Spleen (tissue), 11 donors: ENCODE measurements around the gene POLD2. TPM values are rescaled to one million over a fixed set of nuclear protein-coding genes. Genes with fewer than 3 reads are reported as not detected.

Experiments used
- DNase-seq: peaks from one replicate; pipeline ENCODE4 v3.0.0-alpha.2; 2020
- H3K27ac ChIP-seq, 8 donors: fragments of 200-600 bp; sonication (generic) in 7 of 8; 1 replicate in 4 of 8; 2 replicates in 4 of 8; pipeline versions ENCODE4 v1.5.0 to v1.8.0; 2016 to 2021; ENCODE audit warnings: inconsistent platforms in 4 of 8, mild to moderate bottlenecking in 4 of 8, moderate library complexity in 1 of 8
- H3K27me3 ChIP-seq, 7 donors: fragments of 200-600 bp; sonication (generic) in 6 of 7; replicated peaks in 1 of 7; 1 replicate in 4 of 7; 2 replicates in 3 of 7; pipeline versions ENCODE4 v1.5.0 to v1.8.0; 2016 to 2021; ENCODE audit warnings: inconsistent platforms in 3 of 7, mild to moderate bottlenecking in 1 of 7
- H3K36me3 ChIP-seq, 6 donors: fragments of 200-600 bp; sonication (generic) in 5 of 6; 1 replicate in 4 of 6; 2 replicates in 2 of 6; pipeline versions ENCODE4 v1.5.0 to v1.8.0; 2016 to 2021; ENCODE audit warnings: inconsistent platforms in 2 of 6
- H3K4me1 ChIP-seq, 6 donors: fragments of 200-600 bp; sonication (generic) in 5 of 6; 1 replicate in 3 of 6; 2 replicates in 3 of 6; pipeline versions ENCODE4 v1.5.0 to v1.8.0; 2016 to 2021; ENCODE audit warnings: inconsistent platforms in 3 of 6
- H3K4me3 ChIP-seq, 8 donors: fragments of 200-600 bp; sonication (generic) in 7 of 8; 1 replicate in 4 of 8; 2 replicates in 4 of 8; pipeline versions ENCODE4 v1.5.0 to v1.8.0; 2016 to 2021; ENCODE audit warnings: inconsistent platforms in 4 of 8, mild to moderate bottlenecking in 4 of 8, moderate library complexity in 2 of 8
- H3K9me3 ChIP-seq, 8 donors: fragments of 200-600 bp; sonication (generic) in 7 of 8; 1 replicate in 4 of 8; 2 replicates in 4 of 8; pipeline versions ENCODE4 v1.5.0 to v1.8.0; 2016 to 2021; ENCODE audit warnings: inconsistent platforms in 4 of 8
- CTCF ChIP-seq, 11 experiments: fragments of 200-600 bp in 7 of 11; fragments of 450-650 bp in 4 of 11; sonication (generic) in 4 of 11; IDR thresholded peaks in 8 of 11; conservative IDR thresholded peaks in 3 of 11; 1 replicate in 7 of 11; 2 replicates in 4 of 11; pipeline versions ENCODE4 v1.4.0 to v1.8.0; 2016 to 2021; ENCODE audit warnings: antibody characterized with exemption in 11 of 11, inconsistent platforms in 4 of 11, mild to moderate bottlenecking in 1 of 11
- POLR2A ChIP-seq, 3 donors: fragments of 450-650 bp; IDR thresholded peaks; one replicate each; pipeline ENCODE4 v1.5.1; 2017; ENCODE audit warnings: antibody characterized with exemption in 3 of 3, mild to moderate bottlenecking in 1 of 3
- POLR2AphosphoS5 ChIP-seq, 3 donors: sonication (generic); formaldehyde crosslinking; IDR thresholded peaks; one replicate each; pipeline ENCODE4 v1.5.1; 2017; ENCODE audit warnings: antibody characterized with exemption in 3 of 3
- WGBS, 5 donors: extraction: QIAGEN DNeasy Blood & Tissue Kit in 3 of 5; methylation state at CpG; one replicate each; pipeline versions ENCODE4 v1.1.5 to v1.1.7; 2013 to 2018; 5-methylcytosine and 5-hydroxymethylcytosine counted together
- intact Hi-C: fragments of 100-400 bp; cut with DNase I; formaldehyde crosslinking; loops from one replicate; pipeline ENCODE4 v1.15.0; 2023; ENCODE audit warnings: low total_unique reads
- polyA plus RNA-seq, 3 donors: library from polyadenylated mRNA; stranded (reverse); fragments of 200-250 nt; gene quantifications; one replicate each; pipeline ENCODE4 v1.2.1, GENCODE V29; 2013
- total RNA-seq, 7 donors: library from RNA; depleted of rRNA in 3 of 7; stranded (reverse); fragments of >200 nt in 3 of 7; fragmentation: NEBNext Ultra II Directional in 4 of 7; extraction: Animal tissue kit (Norgen Biotek cat#: 25700) in 4 of 7; gene quantifications; one replicate each; pipeline versions ENCODE4 v1.1.0 to v1.2.1, GENCODE V29; 2016 to 2021
- donor health status: healthy with polysubstance abuse.
- donor health status: DM: no; HTN: no; CAD: no; lungs with moderate emphysema.
- donor health status: DM: no; HTN: no; CAD: no.
- donor health status: Bipolar disorder and iron deficiency.
- donor health status: healthy.
- donor health status: DM: no; HTN: no; CAD: no.
- donor health status: DM: yes; HTN: yes; CAD: no.

Gene POLD2
- total and polyA plus RNA-seq, 10 donors = 31.9 to 79.1 (median 49.3) TPM

- WGBS, 5 donors = 85 to 100% (median 85%) methylated on average over 3 of the region's 3 CpGs
- no peak for TF ChIP-seq CTCF (IDR thresholded peaks at IDR 0.05 in 8 of 11, conservative IDR thresholded peaks at IDR 0.05 in 3 of 11)
- no peak for TF ChIP-seq POLR2A (IDR thresholded peaks at IDR 0.05)
- no peak for TF ChIP-seq POLR2AphosphoS5 (IDR thresholded peaks at IDR 0.05)
- no peak overlapping the region for H3K4me3 ChIP-seq
- peak overlapping the region; percentile 6 to 85 (median 66) for H3K27ac ChIP-seq
- no peaks in the 10 kb centered on the region for H3K9me3 ChIP-seq
- H3K27me3 ChIP-seq = peaks cover 0 to 29% (median 4%) of the 10 kb centered on the region in 7 donors
- intact Hi-C loops = no loop called here
- no peaks in the 10 kb centered on the region for H3K36me3 ChIP-seq
- peaks cover 4 to 80% (median 54%) of the 10 kb centered on the region in 6 donors for H3K4me1 ChIP-seq
- DNase-seq = no peak
These were observed 21.9 kb downstream of the POLD2 start for GRCh38 chr7:44101303-44101965.

- Histone ChIP-seq H3K27ac (peak overlapping the region; percentile 6 to 85 (median 66)), H3K4me1 (peaks cover 4 to 80% (median 53%) of the 10 kb centered on the region in 6 donors), H3K9me3 (no peaks in the 10 kb centered on the region), H3K4me3 (no peak overlapping the region), H3K36me3 (no peaks in the 10 kb centered on the region), H3K27me3 (peaks cover 0 to 26% (median 4%) of the 10 kb centered on the region in 7 donors)
- WGBS, 5 donors = 48 to 61% (median 58%) methylated on average over 9 to 10 of the region's 10 CpGs
- TF ChIP-seq CTCF (IDR thresholded peaks at IDR 0.05 in 8 of 11, conservative IDR thresholded peaks at IDR 0.05 in 3 of 11) (no peak), POLR2AphosphoS5 (IDR thresholded peaks at IDR 0.05) (peak in 2 of 3 donors; percentile 16 to 26), POLR2A (IDR thresholded peaks at IDR 0.05) (no peak)
- peak; percentile 78 for DNase-seq
- intact Hi-C loops = no loop called here
These were observed 22.7 kb downstream of the POLD2 start for GRCh38 chr7:44100458-44101302.

GRCh38 chr7:44099669-44100068, 23.7 kb downstream of the POLD2 start:
- TF ChIP-seq POLR2A (IDR thresholded peaks at IDR 0.05) (no peak), POLR2AphosphoS5 (IDR thresholded peaks at IDR 0.05) (no peak), CTCF (IDR thresholded peaks at IDR 0.05 in 8 of 11, conservative IDR thresholded peaks at IDR 0.05 in 3 of 11) (no peak)
- Histone ChIP-seq H3K4me3 (no peak overlapping the region), H3K9me3 (no peaks in the 10 kb centered on the region), H3K27me3 (peaks cover 0 to 16% (median 2%) of the 10 kb centered on the region in 7 donors), H3K27ac (peak overlapping the region in 2 of 8 donors; percentile 1 to 85), H3K36me3 (no peaks in the 10 kb centered on the region), H3K4me1 (peaks cover under 1 to 80% (median 48%) of the 10 kb centered on the region in 6 donors)
- 37 to 58% (median 53%) methylated on average over 4 of the region's 4 CpGs for WGBS, 5 donors
- DNase-seq = no peak
- intact Hi-C loops = no loop called here
